ENCODE data around the gene RHBDF2.
"Not testable (repeated sequence)": the region's sequence is repeated elsewhere in the genome, so short reads cannot be mapped to it uniquely, and the experiment has no call there.

RHBDF2 gene

GRCh38 chr17:76532072-76532651, 30.9 kb upstream of the RHBDF2 start:
- Mint-ChIP-seq H3K4me1 (ENCODE audit: low read depth) (peaks cover 31% of the 10 kb centered on the region), H3K36me3 (no peaks in the 10 kb centered on the region), H3K9me3 (ENCODE audit: low read depth) (no peaks in the 10 kb centered on the region), H3K27me3 (no peaks in the 10 kb centered on the region), H3K27ac (peak overlapping the region; percentile 76), H3K4me3 (no peak overlapping the region)

- no peaks in the 10 kb centered on the region for H3K9me3 Mint-ChIP-seq (ENCODE audit: low read depth)
- no peak overlapping the region for H3K4me3 Mint-ChIP-seq
- H3K4me1 Mint-ChIP-seq (ENCODE audit: low read depth) = peaks cover 32% of the 10 kb centered on the region
- H3K36me3 Mint-ChIP-seq = no peaks in the 10 kb centered on the region
- peak overlapping the region; percentile 76 for H3K27ac Mint-ChIP-seq
- H3K27me3 Mint-ChIP-seq = no peaks in the 10 kb centered on the region
These were observed 30.3 kb upstream of the RHBDF2 start for GRCh38 chr17:76531486-76532038.

DNA sequence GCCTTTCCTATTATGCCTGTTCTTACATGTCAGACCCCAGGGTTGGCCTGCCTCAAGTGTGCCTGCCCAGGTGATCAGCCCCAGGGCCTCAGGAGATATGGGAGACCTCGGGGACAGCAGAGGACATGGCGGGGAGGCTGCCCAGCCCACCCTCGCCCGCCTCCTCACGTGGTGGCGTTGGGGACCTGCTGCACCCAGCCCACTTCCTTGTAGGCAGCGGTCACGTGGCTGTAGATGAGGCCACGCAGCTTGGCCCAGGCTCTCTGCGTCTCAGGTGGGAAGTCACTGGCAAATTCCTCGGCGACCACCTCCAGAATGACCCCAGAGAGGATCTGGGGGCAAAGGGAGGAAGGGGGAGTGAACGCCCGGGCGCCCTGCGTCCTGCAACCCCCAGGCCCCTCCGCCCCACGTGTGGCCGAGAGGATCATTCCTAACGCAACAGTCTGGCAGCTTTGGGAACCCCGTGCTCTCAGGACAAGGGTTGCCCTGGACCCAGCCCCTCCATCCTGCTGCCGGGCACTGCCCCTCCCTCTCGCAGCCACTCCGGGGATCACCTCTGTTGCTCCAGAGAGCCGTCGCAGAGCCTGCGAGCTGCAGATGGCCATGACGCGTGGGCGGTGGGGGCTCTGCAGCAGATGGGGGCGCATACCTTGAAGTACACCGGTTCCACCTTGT, 29.7 kb upstream of the RHBDF2 start:
- Mint-ChIP-seq H3K36me3 (no peaks in the 10 kb centered on the region), H3K4me3 (no peak overlapping the region)

GRCh38 chr17:76530095-76530723, 29.0 kb upstream of the RHBDF2 start:
- peak overlapping the region; percentile 68 for H3K27ac Mint-ChIP-seq
- H3K27me3 Mint-ChIP-seq = no peaks in the 10 kb centered on the region
- no peaks in the 10 kb centered on the region for H3K36me3 Mint-ChIP-seq
- peak overlapping the region; percentile 20 for H3K4me3 Mint-ChIP-seq
- H3K4me1 Mint-ChIP-seq (ENCODE audit: low read depth) = peaks cover 32% of the 10 kb centered on the region
- H3K9me3 Mint-ChIP-seq (ENCODE audit: low read depth) = no peaks in the 10 kb centered on the region

More for the DNA sequence above, 29.7 kb upstream of the RHBDF2 start:
- H3K9me3 Mint-ChIP-seq (ENCODE audit: low read depth) = no peaks in the 10 kb centered on the region
- no peak overlapping the region for H3K27ac Mint-ChIP-seq
- no peaks in the 10 kb centered on the region for H3K27me3 Mint-ChIP-seq
- peaks cover 32% of the 10 kb centered on the region for H3K4me1 Mint-ChIP-seq (ENCODE audit: low read depth)

- no peaks in the 10 kb centered on the region for H3K9me3 Mint-ChIP-seq (ENCODE audit: low read depth)
- H3K36me3 Mint-ChIP-seq = no peaks in the 10 kb centered on the region
- peak overlapping the region; percentile 23 for H3K4me3 Mint-ChIP-seq
- H3K4me1 Mint-ChIP-seq (ENCODE audit: low read depth) = peaks cover 33% of the 10 kb centered on the region
- no peak overlapping the region for H3K27ac Mint-ChIP-seq
- no peaks in the 10 kb centered on the region for H3K27me3 Mint-ChIP-seq
These were observed 28.2 kb upstream of the RHBDF2 start for GRCh38 chr17:76529224-76530094.

GRCh38 chr17:76528528-76529223, 27.5 kb upstream of the RHBDF2 start:
- Mint-ChIP-seq H3K4me1 (ENCODE audit: low read depth) (peaks cover 35% of the 10 kb centered on the region), H3K9me3 (ENCODE audit: low read depth) (no peaks in the 10 kb centered on the region), H3K27ac (peak overlapping the region; percentile 85), H3K4me3 (peak overlapping the region; percentile 61), H3K36me3 (no peaks in the 10 kb centered on the region), H3K27me3 (no peaks in the 10 kb centered on the region)

- H3K4me1 Mint-ChIP-seq (ENCODE audit: low read depth) = peaks cover 40% of the 10 kb centered on the region
- no peaks in the 10 kb centered on the region for H3K27me3 Mint-ChIP-seq
- peak overlapping the region; percentile 73 for H3K4me3 Mint-ChIP-seq
These were observed 26.9 kb upstream of the RHBDF2 start for GRCh38 chr17:76528156-76528527.

DNA sequence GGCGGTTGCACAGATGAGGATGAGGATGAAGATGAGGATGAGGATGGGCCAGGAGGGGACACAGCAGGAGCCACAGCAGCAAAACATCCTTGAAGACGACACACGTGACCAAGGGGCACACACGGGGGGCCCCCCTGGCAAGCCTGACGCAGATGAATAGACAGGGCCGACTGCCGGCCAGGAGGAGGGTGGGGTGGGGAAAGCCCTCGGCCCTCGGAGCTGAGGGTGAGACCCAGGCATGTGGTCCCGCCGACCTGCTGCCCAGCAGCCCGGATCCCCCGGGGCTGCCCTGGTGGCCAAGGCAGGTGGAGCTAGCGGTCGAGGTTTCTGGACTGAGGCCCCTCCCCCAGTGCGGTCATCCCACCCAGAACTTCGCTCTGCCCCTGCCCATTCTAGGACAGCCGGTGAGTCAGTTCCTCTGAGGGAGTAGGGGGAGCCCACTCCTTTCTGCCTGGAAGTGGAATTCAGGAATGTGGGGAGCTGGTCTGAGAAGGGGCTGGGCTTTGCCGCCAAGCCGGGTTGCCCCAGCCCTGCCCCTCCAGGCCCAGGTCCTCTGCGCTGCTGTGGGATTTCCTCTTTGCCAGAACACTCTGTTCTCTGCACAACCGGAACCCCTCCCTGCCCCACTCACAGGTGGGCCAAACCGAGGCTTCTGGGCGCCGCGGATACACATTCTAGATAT, 26.3 kb upstream of the RHBDF2 start:
- Mint-ChIP-seq H3K27ac (peak overlapping the region; percentile 85), H3K36me3 (no peaks in the 10 kb centered on the region), H3K4me3 (peak overlapping the region; percentile 59), H3K9me3 (ENCODE audit: low read depth) (no peaks in the 10 kb centered on the region), H3K27me3 (no peaks in the 10 kb centered on the region), H3K4me1 (ENCODE audit: low read depth) (peaks cover 43% of the 10 kb centered on the region)

More at GRCh38 chr17:76528156-76528527, 26.9 kb upstream of the RHBDF2 start:
- Mint-ChIP-seq H3K27ac (peak overlapping the region; percentile 85), H3K36me3 (no peaks in the 10 kb centered on the region), H3K9me3 (ENCODE audit: low read depth) (no peaks in the 10 kb centered on the region)

DNA sequence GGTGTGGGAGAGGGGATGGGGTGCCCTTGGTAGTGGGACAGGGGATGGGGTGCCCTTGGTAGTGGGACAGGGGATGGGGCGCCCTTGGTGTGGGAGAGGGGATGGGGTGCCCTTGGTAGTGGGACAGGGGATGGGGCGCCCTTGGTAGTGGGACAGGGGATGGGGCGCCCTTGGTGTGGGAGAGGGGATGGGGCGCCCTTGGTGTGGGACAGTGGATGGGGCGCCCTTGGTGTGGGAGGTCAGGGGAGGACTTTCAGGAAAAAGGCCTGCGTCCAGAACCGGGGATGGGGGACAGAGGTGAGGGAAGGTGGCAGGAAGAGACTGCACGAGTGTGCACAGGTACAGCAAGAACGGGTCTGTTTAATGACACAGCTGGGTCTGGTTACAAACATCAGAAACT, 25.8 kb upstream of the RHBDF2 start:
- Mint-ChIP-seq H3K4me3 (peak overlapping the region; percentile 59), H3K4me1 (ENCODE audit: low read depth) (peaks cover 42% of the 10 kb centered on the region), H3K27ac (peak overlapping the region; percentile 70)
- H3K27me3 Mint-ChIP-seq; H3K9me3 Mint-ChIP-seq (ENCODE audit: low read depth); H3K36me3 Mint-ChIP-seq: not testable (repeated sequence)

GRCh38 chr17:76525513-76525833, 24.2 kb upstream of the RHBDF2 start:
- H3K4me3 Mint-ChIP-seq; H3K36me3 Mint-ChIP-seq; H3K27ac Mint-ChIP-seq; H3K9me3 Mint-ChIP-seq (ENCODE audit: low read depth); H3K27me3 Mint-ChIP-seq: not testable (repeated sequence)
- H3K4me1 Mint-ChIP-seq (ENCODE audit: low read depth) = peaks cover 34% of the 10 kb centered on the region

DNA sequence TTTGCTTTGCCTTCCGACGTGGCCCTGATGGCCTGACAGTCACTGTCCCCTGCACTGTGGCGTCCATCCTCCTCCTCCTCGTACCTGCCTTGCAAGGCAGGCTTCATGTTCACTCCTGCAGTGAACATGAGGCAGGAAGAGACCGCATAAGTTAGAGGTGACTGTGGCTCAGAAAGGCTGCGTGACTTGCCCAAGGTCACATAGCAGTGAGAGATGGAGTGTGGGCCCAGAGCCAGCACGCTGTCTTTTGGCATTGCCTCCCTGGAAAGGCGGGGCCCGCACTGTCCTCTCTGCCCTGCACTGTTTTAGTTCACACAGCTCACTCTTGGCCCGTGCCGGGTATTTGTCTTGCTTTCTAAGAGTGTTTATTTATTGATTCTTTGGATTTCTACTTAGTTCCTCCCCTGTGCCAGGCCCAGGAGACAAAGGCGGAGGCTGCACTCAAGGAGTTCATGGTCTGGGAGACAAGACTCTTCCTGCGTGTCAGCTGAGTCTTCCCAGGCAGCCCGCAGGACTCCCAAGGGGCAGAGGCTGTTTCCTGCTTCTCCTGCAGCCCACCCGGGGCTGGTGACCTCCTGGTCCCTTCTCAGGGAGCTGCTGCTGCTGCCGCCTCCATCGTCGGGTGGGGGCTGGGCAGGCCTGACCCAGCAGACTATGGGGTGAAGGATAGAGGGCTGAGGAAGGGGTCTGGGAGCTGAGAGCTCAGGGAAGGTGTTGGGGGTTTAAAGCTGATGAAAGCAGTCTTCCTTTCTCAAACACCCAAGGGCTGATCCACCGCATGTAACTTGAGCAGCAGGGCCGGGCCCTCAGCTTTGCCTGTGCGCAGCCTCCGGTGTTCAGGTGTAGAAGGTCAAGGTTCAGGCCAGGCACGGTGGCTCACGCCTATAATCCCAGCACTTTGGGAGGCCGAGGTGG, 23.6 kb upstream of the RHBDF2 start:
- peaks cover 29% of the 10 kb centered on the region for H3K4me1 Mint-ChIP-seq (ENCODE audit: low read depth)
- H3K9me3 Mint-ChIP-seq (ENCODE audit: low read depth) = no peaks in the 10 kb centered on the region
- H3K4me3 Mint-ChIP-seq = no peak overlapping the region
- no peak overlapping the region for H3K27ac Mint-ChIP-seq
- no peaks in the 10 kb centered on the region for H3K36me3 Mint-ChIP-seq
- no peaks in the 10 kb centered on the region for H3K27me3 Mint-ChIP-seq

- no peaks in the 10 kb centered on the region for H3K9me3 Mint-ChIP-seq (ENCODE audit: low read depth)
- peaks cover 22% of the 10 kb centered on the region for H3K4me1 Mint-ChIP-seq (ENCODE audit: low read depth)
- no peak overlapping the region for H3K27ac Mint-ChIP-seq
- no peak overlapping the region for H3K4me3 Mint-ChIP-seq
- H3K36me3 Mint-ChIP-seq = no peaks in the 10 kb centered on the region
- no peaks in the 10 kb centered on the region for H3K27me3 Mint-ChIP-seq
These were observed 22.1 kb upstream of the RHBDF2 start for GRCh38 chr17:76523084-76524037.

All from activated naive CD8-positive, alpha-beta T cell (primary cell).